OCI-LY7 (cell line): ENCODE data around the gene PRKCA. TPM values are rescaled to one million over a fixed set of nuclear protein-coding genes. Genes with fewer than 3 reads are reported as not detected.

ENCODE experiments used
- BruUV-seq: library from RNA; stranded (reverse); fragments of 400-500 nt; replicated peaks from 2 replicates; lab custom pipeline; 2021; lab: Mats Ljungman, UMichigan
- CTCF ChIA-PET: fragments of 300-600 bp; sonication (Branson Sonifier 250); formaldehyde crosslinking; loops from one replicate; lab custom pipeline; 2022; ENCODE audit warnings: antibody characterized with exemption; ENCODE audit not compliant: unreplicated experiment; lab: Charles Lee
- POLR2A ChIA-PET: fragments of 300-600 bp; sonication (Branson Sonifier 250); formaldehyde crosslinking; loops from one replicate; lab custom pipeline; 2022; ENCODE audit warnings: antibody characterized with exemption; lab: Charles Lee
- DNase-seq: peaks from one replicate; pipeline ENCODE4 v3.0.0-alpha.2; 2015; ENCODE audit warnings: low spot score
- H2AFZ ChIP-seq: fragments of 200-600 bp; sonication (generic), shearing (Covaris generic); 2 replicates; pipeline ENCODE4 v1.6.1; 2014; ENCODE audit warnings: mild to moderate bottlenecking, antibody characterized with exemption, low read length, moderate library complexity
- H3K27ac ChIP-seq: fragments of 200-600 bp; sonication (generic); 2 replicates; pipeline ENCODE4 v1.5.1; 2014; ENCODE audit warnings: mixed run types, low read depth, mild to moderate bottlenecking, moderate library complexity, low read length, inconsistent platforms; ENCODE audit not compliant: poor library complexity, severe bottlenecking
- H3K36me3 ChIP-seq: fragments of 200-600 bp; sonication (generic); 2 replicates; pipeline ENCODE4 v1.6.1; 2014; ENCODE audit warnings: mild to moderate bottlenecking, antibody characterized with exemption, low read length, moderate library complexity, mixed read lengths; ENCODE audit not compliant: insufficient read depth
- H3K4me1 ChIP-seq: fragments of 200-600 bp; sonication (generic); 2 replicates; pipeline ENCODE4 v1.5.1; 2014; ENCODE audit warnings: mild to moderate bottlenecking, low read length; ENCODE audit not compliant: insufficient read depth, poor library complexity, severe bottlenecking
- H3K4me2 ChIP-seq: fragments of 200-600 bp; sonication (generic); 2 replicates; pipeline ENCODE4 v1.6.1; 2014; ENCODE audit warnings: mild to moderate bottlenecking, low read length
- H3K4me3 ChIP-seq: fragments of 200-600 bp; sonication (generic); 2 replicates; pipeline ENCODE4 v1.5.1; 2014; ENCODE audit warnings: mild to moderate bottlenecking, low read depth, low read length; ENCODE audit not compliant: poor library complexity, severe bottlenecking
- H3K79me2 ChIP-seq: fragments of 200-600 bp; sonication (generic); 2 replicates; pipeline ENCODE4 v1.6.1; 2016; ENCODE audit warnings: low read depth, mild to moderate bottlenecking, low read length, moderate library complexity, mixed read lengths; ENCODE audit not compliant: insufficient read depth
- H3K9me2 ChIP-seq: fragments of 200-600 bp; sonication (generic); 2 replicates; pipeline ENCODE4 v1.6.1; 2016; ENCODE audit warnings: mild to moderate bottlenecking, low read length, mixed read lengths; ENCODE audit not compliant: insufficient read depth
- H3K9me3 ChIP-seq: fragments of 200-600 bp; sonication (generic); 2 replicates; pipeline ENCODE4 v1.6.1; 2014; ENCODE audit warnings: mild to moderate bottlenecking, mixed run types, low read length, mixed read lengths
- H4K20me1 ChIP-seq: fragments of 200-600 bp; sonication (generic); 2 replicates; pipeline ENCODE4 v1.6.1; 2014; ENCODE audit warnings: mild to moderate bottlenecking, antibody characterized with exemption, low read length, moderate library complexity, mixed read lengths; ENCODE audit not compliant: insufficient read depth
- CTCF ChIP-seq: fragments of 200-600 bp; sonication (generic); conservative IDR thresholded peaks from 2 replicates; pipeline ENCODE4 v1.5.1; 2014; ENCODE audit warnings: mild to moderate bottlenecking, antibody characterized with exemption, low read length, moderate library complexity, mixed read lengths
- EZH2phosphoT487 ChIP-seq: fragments of 200-600 bp; sonication (generic); IDR thresholded peaks from 2 replicates; pipeline ENCODE4 v1.6.1; 2018; ENCODE audit warnings: low read depth, borderline replicate concordance, mild to moderate bottlenecking, mixed run types, antibody characterized with exemption, low read length, moderate library complexity, mixed read lengths
- intact Hi-C: fragments of 100-400 bp; cut with micrococcal nuclease; formaldehyde crosslinking; loops from one replicate; pipeline ENCODE4 v1.10.0; 2022; ENCODE audit not compliant: unreplicated experiment
- total RNA-seq, 2 experiments: library from RNA; depleted of rRNA in 1 of 2; stranded (reverse); fragments of >200 nt in 1 of 2; shearing (Covaris generic) in 1 of 2; gene quantifications; 2 replicates each; pipeline ENCODE4 v1.2.3, GENCODE V29; 2014 to 2022

Gene PRKCA
- total RNA-seq, 2 experiments from 2014 or later: 6.6 to 32.1 TPM

GRCh38 chr17:66750781-66751543, 448.5 kb downstream of the PRKCA start:
- Histone ChIP-seq H4K20me1 (no peaks in the 10 kb centered on the region), H3K27ac (no peak overlapping the region), H3K4me3 (no peak overlapping the region), H3K9me3 (no peaks in the 10 kb centered on the region), H3K4me1 (no peaks in the 10 kb centered on the region), H3K4me2 (no peak overlapping the region), H3K79me2 (no peaks in the 10 kb centered on the region), H3K9me2 (no peaks in the 10 kb centered on the region), H2AFZ (no peak overlapping the region), H3K36me3 (no peaks in the 10 kb centered on the region)
- no TSS peak for BruUV-seq
- intact Hi-C loops: no loop called here
- TF ChIP-seq EZH2phosphoT487 (no peak), CTCF (no peak)
- ChIA-PET POLR2A (interaction anchor here (1.2 kb wide), 1 partner anchor 14 kb away, joined by 3 read pairs; no protein-coding TSS in a partner anchor), CTCF (interaction anchor here (0.6 kb wide), 1 partner anchor 42 kb away, joined by 3 read pairs; no protein-coding TSS in a partner anchor)
- DNase-seq: no peak

GRCh38 chr17:66751771-66752170, 449.4 kb downstream of the PRKCA start:
- H4K20me1 ChIP-seq: no peaks in the 10 kb centered on the region
- H3K4me3 ChIP-seq: no peak overlapping the region
- no peaks in the 10 kb centered on the region for H3K79me2 ChIP-seq
- no peaks in the 10 kb centered on the region for H3K36me3 ChIP-seq
- POLR2A ChIA-PET: interaction anchor here (1.2 kb wide), 1 partner anchor 15 kb away, joined by 3 read pairs; no protein-coding TSS in a partner anchor
- H3K27ac ChIP-seq: no peak overlapping the region
- CTCF ChIA-PET: no interaction called here
- no peaks in the 10 kb centered on the region for H3K9me3 ChIP-seq
- H3K9me2 ChIP-seq: no peaks in the 10 kb centered on the region
- no peak overlapping the region for H2AFZ ChIP-seq
- no peaks in the 10 kb centered on the region for H3K4me1 ChIP-seq
- no peak overlapping the region for H3K4me2 ChIP-seq
- no peak for DNase-seq
- BruUV-seq: no TSS peak
- TF ChIP-seq EZH2phosphoT487 (no peak), CTCF (no peak)
- intact Hi-C loops: no loop called here

- no peaks in the 10 kb centered on the region for H3K36me3 ChIP-seq
- intact Hi-C loops: no loop called here
- no peaks in the 10 kb centered on the region for H3K9me3 ChIP-seq
- TF ChIP-seq EZH2phosphoT487: no peak
- TF ChIP-seq CTCF: no peak
- no peaks in the 10 kb centered on the region for H4K20me1 ChIP-seq
- BruUV-seq: no TSS peak
- H3K4me1 ChIP-seq: no peaks in the 10 kb centered on the region
- no peak overlapping the region for H3K27ac ChIP-seq
- no peaks in the 10 kb centered on the region for H3K79me2 ChIP-seq
- H2AFZ ChIP-seq: no peak overlapping the region
- ChIA-PET CTCF (no interaction called here), POLR2A (no interaction called here)
- H3K4me2 ChIP-seq: no peak overlapping the region
- no peak overlapping the region for H3K4me3 ChIP-seq
- no peaks in the 10 kb centered on the region for H3K9me2 ChIP-seq
- no peak for DNase-seq
These were observed 450.0 kb downstream of the PRKCA start for GRCh38 chr17:66752411-66752810.
